Esophagus squamous epithelium (tissue), 4 donors: ENCODE results near the gene ASB12.

ENCODE experiments used
- POLR2A ChIP-seq, 4 donors: fragments of 450-650 bp; IDR thresholded peaks; one replicate each; pipeline ENCODE4 v1.6.1; 2017; ENCODE audit warnings: antibody characterized with exemption in 4 of 4, mild to moderate bottlenecking in 4 of 4, moderate library complexity in 3 of 4
- TF ChIP-seq, protein P1 (sequence below), 6 experiments: fragments of 450-650 bp in 4 of 6; fragments of 200-600 bp in 2 of 6; sonication (generic) in 2 of 6; IDR thresholded peaks; one replicate each; pipeline ENCODE4 v1.5.1; 2016 to 2019; ENCODE audit warnings: antibody characterized with exemption in 6 of 6, mild to moderate bottlenecking in 4 of 6, moderate library complexity in 4 of 6

DNA sequence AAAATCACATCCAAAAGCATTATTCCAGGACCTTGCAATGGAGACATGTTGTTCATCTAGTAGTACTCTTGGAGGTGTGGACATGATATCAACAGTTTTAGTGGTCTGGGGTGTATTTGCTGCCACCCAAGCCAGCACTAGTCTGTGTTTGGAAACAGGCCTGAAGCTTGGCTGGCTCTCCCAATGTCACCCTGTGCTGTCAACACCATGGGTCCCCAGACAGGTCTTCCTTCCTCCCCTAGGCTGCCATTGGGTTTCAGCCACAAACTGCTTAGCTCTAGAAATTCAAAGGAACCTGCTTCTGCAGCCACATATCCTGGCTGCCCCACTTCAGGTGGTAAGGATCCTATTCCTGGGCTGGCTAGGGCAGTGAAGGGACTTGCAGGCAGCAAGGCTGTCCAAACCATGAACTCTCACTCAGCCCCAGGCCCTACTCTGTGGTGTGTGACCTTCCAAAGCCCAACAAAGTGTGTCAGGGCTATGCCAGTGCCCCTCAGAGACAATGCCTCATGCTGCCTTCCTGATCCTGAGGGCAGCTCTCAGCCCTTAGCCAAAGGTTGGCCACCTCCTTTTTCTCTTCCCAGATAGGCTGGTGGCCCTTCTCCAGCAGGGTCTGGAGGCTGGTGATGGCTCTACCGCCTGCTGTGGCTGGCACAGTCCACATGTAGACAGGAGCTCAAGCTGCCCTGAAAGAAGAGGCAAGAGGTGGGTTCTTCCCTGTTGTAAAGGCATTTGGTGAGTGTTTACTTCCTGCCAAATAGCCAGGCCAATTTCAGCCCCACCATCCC is 43.2 kb downstream of the ASB12 start:
- TF ChIP-seq POLR2A (IDR thresholded peaks at IDR 0.05), result no peak
- TF ChIP-seq, protein P1, sequence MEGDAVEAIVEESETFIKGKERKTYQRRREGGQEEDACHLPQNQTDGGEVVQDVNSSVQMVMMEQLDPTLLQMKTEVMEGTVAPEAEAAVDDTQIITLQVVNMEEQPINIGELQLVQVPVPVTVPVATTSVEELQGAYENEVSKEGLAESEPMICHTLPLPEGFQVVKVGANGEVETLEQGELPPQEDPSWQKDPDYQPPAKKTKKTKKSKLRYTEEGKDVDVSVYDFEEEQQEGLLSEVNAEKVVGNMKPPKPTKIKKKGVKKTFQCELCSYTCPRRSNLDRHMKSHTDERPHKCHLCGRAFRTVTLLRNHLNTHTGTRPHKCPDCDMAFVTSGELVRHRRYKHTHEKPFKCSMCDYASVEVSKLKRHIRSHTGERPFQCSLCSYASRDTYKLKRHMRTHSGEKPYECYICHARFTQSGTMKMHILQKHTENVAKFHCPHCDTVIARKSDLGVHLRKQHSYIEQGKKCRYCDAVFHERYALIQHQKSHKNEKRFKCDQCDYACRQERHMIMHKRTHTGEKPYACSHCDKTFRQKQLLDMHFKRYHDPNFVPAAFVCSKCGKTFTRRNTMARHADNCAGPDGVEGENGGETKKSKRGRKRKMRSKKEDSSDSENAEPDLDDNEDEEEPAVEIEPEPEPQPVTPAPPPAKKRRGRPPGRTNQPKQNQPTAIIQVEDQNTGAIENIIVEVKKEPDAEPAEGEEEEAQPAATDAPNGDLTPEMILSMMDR (IDR thresholded peaks at IDR 0.05), result no peak
